IPS-18a (cell line): ENCODE results near the gene IREB2.

Experiments
- H3K27ac ChIP-seq: one replicate; pipeline ENCODE4 v1.5.1; 2013; ENCODE audit warnings: low read length
- H3K27me3 ChIP-seq: one replicate; pipeline ENCODE4 v1.6.1; 2013; ENCODE audit warnings: mild to moderate bottlenecking, low read length; ENCODE audit not compliant: control insufficient read depth, insufficient read depth
- H3K36me3 ChIP-seq: one replicate; pipeline ENCODE4 v1.6.1; 2013; ENCODE audit warnings: low read depth, low read length; ENCODE audit not compliant: control insufficient read depth
- H3K4me1 ChIP-seq: one replicate; pipeline ENCODE4 v1.6.1; 2013; ENCODE audit warnings: low read depth, low read length; ENCODE audit not compliant: control insufficient read depth
- H3K4me3 ChIP-seq: one replicate; pipeline ENCODE4 v1.5.1; 2013; ENCODE audit warnings: low read length
- H3K9ac ChIP-seq: one replicate; pipeline ENCODE4 v1.6.1; 2013; ENCODE audit warnings: mild to moderate bottlenecking, low read length, moderate library complexity
- H3K9me3 ChIP-seq: one replicate; pipeline ENCODE4 v1.6.1; 2013; ENCODE audit warnings: low read depth, low read length; ENCODE audit not compliant: control insufficient read depth

IREB2 gene

DNA sequence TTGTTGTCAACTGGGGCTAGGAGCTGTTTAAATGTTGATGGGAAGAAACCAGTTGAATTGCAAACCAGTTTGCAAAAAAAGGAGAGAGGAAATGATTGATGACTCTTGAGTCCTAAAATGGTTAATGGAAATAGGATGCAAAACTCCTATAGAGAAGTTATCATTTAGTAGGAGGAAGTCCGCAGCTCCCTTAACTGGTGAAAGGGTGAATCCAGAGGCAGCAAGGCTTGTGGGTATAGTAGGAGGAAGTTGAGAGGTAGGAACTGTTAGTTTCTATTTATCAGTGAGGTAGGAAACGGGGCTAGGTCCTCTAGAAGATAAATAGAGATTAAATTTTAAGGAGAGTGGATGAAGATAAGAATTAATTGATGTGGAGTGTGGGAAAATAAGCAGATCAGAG, 15.4 kb downstream of the IREB2 start:
- H3K9me3 ChIP-seq: no peaks in the 10 kb centered on the region
- H3K4me3 ChIP-seq: no peak overlapping the region
- H3K36me3 ChIP-seq: no peaks in the 10 kb centered on the region
- H3K4me1 ChIP-seq: no peaks in the 10 kb centered on the region
- no peak overlapping the region for H3K27ac ChIP-seq
- H3K27me3 ChIP-seq: no peaks in the 10 kb centered on the region
- no peak overlapping the region for H3K9ac ChIP-seq

GRCh38 chr15:78454992-78455391, 17.0 kb downstream of the IREB2 start:
- H3K9me3 ChIP-seq: no peaks in the 10 kb centered on the region
- no peaks in the 10 kb centered on the region for H3K36me3 ChIP-seq
- H3K4me1 ChIP-seq: no peaks in the 10 kb centered on the region
- no peak overlapping the region for H3K4me3 ChIP-seq
- H3K27me3 ChIP-seq: no peaks in the 10 kb centered on the region
- no peak overlapping the region for H3K9ac ChIP-seq
- H3K27ac ChIP-seq: no peak overlapping the region

DNA sequence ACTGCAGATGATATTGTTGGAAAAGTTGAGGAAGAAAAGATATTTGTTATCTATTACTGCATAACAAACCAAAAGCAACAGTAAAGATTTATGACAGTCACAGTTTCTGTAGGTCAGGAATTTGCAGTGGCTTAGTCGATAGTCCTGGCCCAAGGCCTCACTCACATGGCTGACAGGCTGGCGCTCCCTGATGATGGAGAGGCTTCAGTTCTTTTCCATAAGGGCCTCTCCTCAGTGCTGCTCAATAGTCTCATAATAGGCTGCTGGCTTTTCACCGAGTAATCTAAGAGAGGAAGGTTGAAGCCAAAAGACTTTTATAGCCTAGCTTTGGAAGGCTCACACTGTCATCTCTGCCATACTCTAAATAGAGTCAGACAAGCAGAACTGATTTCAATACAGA, 17.7 kb downstream of the IREB2 start:
- no peaks in the 10 kb centered on the region for H3K9me3 ChIP-seq
- H3K27ac ChIP-seq: no peak overlapping the region
- no peaks in the 10 kb centered on the region for H3K4me1 ChIP-seq
- H3K4me3 ChIP-seq: no peak overlapping the region
- no peaks in the 10 kb centered on the region for H3K27me3 ChIP-seq
- H3K9ac ChIP-seq: no peak overlapping the region
- H3K36me3 ChIP-seq: peaks cover 1% of the 10 kb centered on the region

- Histone ChIP-seq H3K9ac (no peak overlapping the region), H3K9me3 (no peaks in the 10 kb centered on the region), H3K36me3 (peaks cover 4% of the 10 kb centered on the region), H3K27ac (no peak overlapping the region), H3K4me1 (peaks cover 7% of the 10 kb centered on the region), H3K4me3 (no peak overlapping the region), H3K27me3 (no peaks in the 10 kb centered on the region)
Observed at GRCh38 chr15:78456426-78456825, 18.4 kb downstream of the IREB2 start.

DNA sequence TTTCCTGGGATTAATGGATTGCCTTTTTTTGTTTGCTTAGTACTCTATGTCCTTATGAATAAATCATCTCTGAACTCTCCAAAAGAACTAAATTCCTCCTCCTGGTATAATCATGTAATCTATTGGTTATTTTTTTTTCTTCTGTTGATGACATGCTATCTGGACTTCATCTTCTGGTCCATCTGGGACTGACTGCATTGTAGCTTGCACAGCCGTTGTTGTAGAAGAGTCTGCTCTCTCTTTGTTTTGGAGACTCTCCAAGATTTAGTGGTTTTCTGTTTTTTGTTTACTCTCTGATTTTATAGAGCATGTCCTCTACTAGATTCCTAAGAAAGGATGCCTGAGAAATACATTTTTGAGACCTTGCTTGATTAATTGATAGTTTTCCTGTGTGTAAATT, 19.1 kb downstream of the IREB2 start:
- H3K4me3 ChIP-seq: no peak overlapping the region
- H3K36me3 ChIP-seq: peaks cover 4% of the 10 kb centered on the region
- no peak overlapping the region for H3K27ac ChIP-seq
- H3K9ac ChIP-seq: no peak overlapping the region
- H3K27me3 ChIP-seq: no peaks in the 10 kb centered on the region
- no peaks in the 10 kb centered on the region for H3K9me3 ChIP-seq
- peaks cover 10% of the 10 kb centered on the region for H3K4me1 ChIP-seq

DNA sequence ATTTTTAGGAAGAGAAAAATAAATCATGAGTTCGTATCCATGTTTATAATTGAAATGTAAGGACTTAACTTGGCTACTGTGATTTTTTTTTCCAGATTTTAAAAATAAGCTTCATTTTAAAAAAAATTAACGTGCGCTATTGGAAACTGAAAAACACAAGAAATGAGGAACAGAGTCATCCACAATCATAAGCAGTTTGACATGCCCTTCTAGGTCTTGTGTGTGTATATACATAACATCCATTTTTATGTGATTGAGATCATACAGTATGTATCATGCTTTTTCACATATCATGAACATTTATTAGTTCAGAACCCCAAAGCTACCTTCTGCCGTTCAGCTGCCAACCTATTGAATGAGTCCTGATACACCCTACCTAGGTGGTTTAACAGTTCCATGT, 22.7 kb downstream of the IREB2 start:
- Histone ChIP-seq H3K27me3 (no peaks in the 10 kb centered on the region), H3K36me3 (peaks cover 30% of the 10 kb centered on the region), H3K9ac (no peak overlapping the region), H3K4me3 (no peak overlapping the region), H3K27ac (no peak overlapping the region), H3K9me3 (no peaks in the 10 kb centered on the region), H3K4me1 (peaks cover 10% of the 10 kb centered on the region)

DNA sequence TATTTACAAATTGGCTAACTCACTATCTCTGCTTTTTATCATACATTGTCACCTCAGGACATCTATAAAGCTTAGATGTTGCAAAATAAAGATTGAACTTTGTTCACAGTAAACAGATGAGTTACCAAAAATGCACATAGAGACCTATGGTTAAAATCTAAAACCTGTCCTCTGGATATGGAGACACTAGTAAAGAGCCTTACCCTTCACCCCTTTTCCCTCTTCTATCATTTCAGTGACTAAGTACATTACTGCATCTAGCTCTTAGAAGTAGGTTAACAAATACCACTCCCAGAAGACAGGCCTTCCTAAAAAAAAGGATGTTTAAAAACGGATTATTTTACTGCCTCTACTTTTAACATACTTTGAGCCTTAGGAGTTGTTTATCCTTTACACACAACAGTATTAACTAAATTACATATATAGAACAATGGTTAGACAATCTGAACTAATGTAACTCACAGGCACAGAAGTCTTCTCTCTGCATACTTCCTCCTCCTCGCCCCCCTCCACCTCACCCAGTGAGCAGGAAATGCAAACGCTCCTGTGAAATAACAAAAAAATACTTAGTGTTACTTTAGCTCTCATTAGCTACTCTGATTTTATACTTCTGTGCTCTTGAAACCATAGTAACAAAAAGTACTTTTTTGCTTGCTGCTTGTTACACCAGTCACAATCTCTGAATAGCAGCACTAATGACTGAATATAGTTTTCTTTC, 23.3 kb downstream of the IREB2 start:
- H3K9ac ChIP-seq: peak overlapping the region; percentile 6

DNA sequence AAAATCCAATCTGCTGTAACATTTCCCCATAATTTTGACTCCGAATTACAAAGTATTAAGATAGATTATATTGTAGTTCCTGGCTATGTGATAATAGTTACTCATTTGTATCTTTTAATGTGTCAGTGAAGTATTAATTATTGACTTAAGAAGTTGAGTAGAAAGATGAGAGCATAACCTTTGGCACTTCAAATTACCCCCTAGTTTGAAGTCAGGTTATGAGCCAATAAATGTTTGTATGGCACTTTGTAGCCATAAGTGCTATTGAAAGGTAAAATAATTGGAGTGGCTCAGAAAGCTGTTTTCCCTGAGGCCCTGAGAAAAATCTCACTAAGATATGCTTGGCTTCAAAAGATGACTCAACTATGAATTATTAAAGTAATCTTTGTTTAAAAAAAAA, 31.0 kb downstream of the IREB2 start:
- Histone ChIP-seq H3K27ac (no peak overlapping the region), H3K36me3 (peaks cover 77% of the 10 kb centered on the region), H3K4me3 (no peak overlapping the region), H3K4me1 (no peaks in the 10 kb centered on the region), H3K9me3 (no peaks in the 10 kb centered on the region), H3K9ac (no peak overlapping the region), H3K27me3 (no peaks in the 10 kb centered on the region)

More for the DNA sequence above, 23.3 kb downstream of the IREB2 start:
- H3K27ac ChIP-seq: no peak overlapping the region
- peaks cover 36% of the 10 kb centered on the region for H3K36me3 ChIP-seq
- H3K4me1 ChIP-seq: peaks cover 10% of the 10 kb centered on the region
- no peaks in the 10 kb centered on the region for H3K27me3 ChIP-seq
- H3K9me3 ChIP-seq: no peaks in the 10 kb centered on the region
- H3K4me3 ChIP-seq: no peak overlapping the region

DNA sequence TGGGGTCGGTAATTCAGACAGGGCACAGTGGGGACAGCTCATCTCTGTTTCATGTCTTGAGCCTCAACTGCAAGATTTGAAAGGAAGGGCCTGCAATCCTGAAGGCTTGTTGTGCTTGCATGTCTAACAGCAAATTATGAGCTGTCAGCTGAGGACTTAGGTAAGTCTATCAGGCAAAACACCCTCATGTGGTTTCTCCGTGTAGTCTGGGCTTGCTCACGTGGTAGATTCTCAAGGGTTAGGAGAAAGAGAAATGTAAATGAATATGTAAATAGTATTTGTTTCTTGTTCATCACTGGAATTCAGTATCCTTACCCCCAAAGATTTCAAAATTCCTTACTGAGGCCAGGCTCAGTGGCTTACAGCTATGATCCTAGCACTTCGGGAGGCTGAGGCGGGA, 39.3 kb downstream of the IREB2 start:
- no peak overlapping the region for H3K9ac ChIP-seq
- H3K27me3 ChIP-seq: no peaks in the 10 kb centered on the region
- H3K4me3 ChIP-seq: no peak overlapping the region
- H3K36me3 ChIP-seq: peaks cover 66% of the 10 kb centered on the region
- no peaks in the 10 kb centered on the region for H3K4me1 ChIP-seq
- no peak overlapping the region for H3K27ac ChIP-seq
- no peaks in the 10 kb centered on the region for H3K9me3 ChIP-seq

DNA sequence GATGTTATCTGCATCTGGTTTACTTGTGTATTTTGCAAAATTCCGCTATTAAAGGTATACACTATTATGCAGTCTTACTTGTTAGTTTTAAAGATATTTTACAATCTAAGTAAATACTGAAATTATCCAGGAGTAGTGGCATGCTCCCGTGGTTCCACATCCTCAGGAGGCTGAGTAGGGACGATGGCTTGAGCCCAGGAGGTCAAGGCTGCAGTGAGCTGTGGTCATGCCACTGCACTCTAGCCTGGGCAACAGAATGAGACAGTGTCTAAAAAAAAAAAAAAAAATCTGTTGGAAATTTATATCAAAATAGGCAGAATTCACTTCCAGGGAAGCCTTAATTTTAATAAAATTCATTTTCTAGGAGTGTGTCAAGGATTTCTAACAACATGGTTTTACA, 41.6 kb downstream of the IREB2 start:
- Histone ChIP-seq H3K4me1 (no peaks in the 10 kb centered on the region), H3K9ac (no peak overlapping the region), H3K27me3 (no peaks in the 10 kb centered on the region), H3K36me3 (peaks cover 62% of the 10 kb centered on the region), H3K27ac (no peak overlapping the region), H3K4me3 (no peak overlapping the region), H3K9me3 (no peaks in the 10 kb centered on the region)

DNA sequence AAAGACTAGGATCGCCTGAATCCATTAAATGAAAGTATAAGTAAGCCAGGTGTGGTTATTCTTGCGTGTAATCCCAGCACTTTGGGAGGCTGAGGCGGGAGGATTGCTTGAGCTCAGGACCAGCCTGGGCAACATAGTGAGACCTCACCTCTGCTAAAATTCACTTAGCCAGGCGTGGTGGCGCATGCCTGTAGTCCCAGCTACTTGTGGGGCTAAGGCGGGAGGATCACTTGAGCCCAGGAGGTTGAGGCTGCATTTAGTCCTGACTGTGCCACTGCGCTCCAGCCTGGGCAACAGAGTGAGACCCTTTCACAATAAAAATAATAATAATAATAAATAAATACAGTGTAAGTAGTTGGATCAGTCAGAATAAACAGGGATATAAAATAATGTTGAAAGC, 43.9 kb downstream of the IREB2 start:
- Histone ChIP-seq H3K36me3 (peaks cover 62% of the 10 kb centered on the region), H3K4me1 (no peaks in the 10 kb centered on the region), H3K27me3 (no peaks in the 10 kb centered on the region), H3K9ac (no peak overlapping the region), H3K27ac (no peak overlapping the region), H3K9me3 (no peaks in the 10 kb centered on the region), H3K4me3 (no peak overlapping the region)

GRCh38 chr15:78492872-78493271, 54.9 kb downstream of the IREB2 start:
- Histone ChIP-seq H3K9ac (no peak overlapping the region), H3K9me3 (no peaks in the 10 kb centered on the region), H3K4me1 (no peaks in the 10 kb centered on the region), H3K27me3 (no peaks in the 10 kb centered on the region), H3K36me3 (peaks cover 80% of the 10 kb centered on the region), H3K27ac (no peak overlapping the region), H3K4me3 (no peak overlapping the region)
